Activated CD4-positive, alpha-beta T cell treated with anti-CD3 and anti-CD28 coated beads, Interleukin-2, amount 50 U/mL, for 24 hours (primary cell): Measurements from ENCODE around the gene RC3H1.
"Not testable (repeated sequence)": the region's sequence is repeated elsewhere in the genome, so short reads cannot be mapped to it uniquely, and the experiment has no call there.

Source experiments
- DNase-seq, 2 donors: peaks; one replicate each; pipeline ENCODE4 v3.0.0-alpha.2; 2020; ENCODE audit warnings: low read depth in 1 of 2, low spot score in 1 of 2

RC3H1 gene, protein sequence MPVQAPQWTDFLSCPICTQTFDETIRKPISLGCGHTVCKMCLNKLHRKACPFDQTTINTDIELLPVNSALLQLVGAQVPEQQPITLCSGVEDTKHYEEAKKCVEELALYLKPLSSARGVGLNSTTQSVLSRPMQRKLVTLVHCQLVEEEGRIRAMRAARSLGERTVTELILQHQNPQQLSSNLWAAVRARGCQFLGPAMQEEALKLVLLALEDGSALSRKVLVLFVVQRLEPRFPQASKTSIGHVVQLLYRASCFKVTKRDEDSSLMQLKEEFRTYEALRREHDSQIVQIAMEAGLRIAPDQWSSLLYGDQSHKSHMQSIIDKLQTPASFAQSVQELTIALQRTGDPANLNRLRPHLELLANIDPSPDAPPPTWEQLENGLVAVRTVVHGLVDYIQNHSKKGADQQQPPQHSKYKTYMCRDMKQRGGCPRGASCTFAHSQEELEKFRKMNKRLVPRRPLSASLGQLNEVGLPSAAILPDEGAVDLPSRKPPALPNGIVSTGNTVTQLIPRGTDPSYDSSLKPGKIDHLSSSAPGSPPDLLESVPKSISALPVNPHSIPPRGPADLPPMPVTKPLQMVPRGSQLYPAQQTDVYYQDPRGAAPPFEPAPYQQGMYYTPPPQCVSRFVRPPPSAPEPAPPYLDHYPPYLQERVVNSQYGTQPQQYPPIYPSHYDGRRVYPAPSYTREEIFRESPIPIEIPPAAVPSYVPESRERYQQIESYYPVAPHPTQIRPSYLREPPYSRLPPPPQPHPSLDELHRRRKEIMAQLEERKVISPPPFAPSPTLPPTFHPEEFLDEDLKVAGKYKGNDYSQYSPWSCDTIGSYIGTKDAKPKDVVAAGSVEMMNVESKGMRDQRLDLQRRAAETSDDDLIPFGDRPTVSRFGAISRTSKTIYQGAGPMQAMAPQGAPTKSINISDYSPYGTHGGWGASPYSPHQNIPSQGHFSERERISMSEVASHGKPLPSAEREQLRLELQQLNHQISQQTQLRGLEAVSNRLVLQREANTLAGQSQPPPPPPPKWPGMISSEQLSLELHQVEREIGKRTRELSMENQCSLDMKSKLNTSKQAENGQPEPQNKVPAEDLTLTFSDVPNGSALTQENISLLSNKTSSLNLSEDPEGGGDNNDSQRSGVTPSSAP

GRCh38 chr1:174022080-174022975 lies at the start of gene RC3H1:
Gene RC3H1, minus strand, starts transcription at chr1:174022357. Its CDS starts 29,372 bp downstream, at chr1:173992985.
- peak; percentile 77 to 81 for DNase-seq

- DNase-seq = no peak
Measured at GRCh38 chr1:174070614-174071013, 48.5 kb upstream of the RC3H1 start.

GRCh38 chr1:174068000-174068399 lies 45.8 kb upstream of the RC3H1 start:
- no peak for DNase-seq

DNA sequence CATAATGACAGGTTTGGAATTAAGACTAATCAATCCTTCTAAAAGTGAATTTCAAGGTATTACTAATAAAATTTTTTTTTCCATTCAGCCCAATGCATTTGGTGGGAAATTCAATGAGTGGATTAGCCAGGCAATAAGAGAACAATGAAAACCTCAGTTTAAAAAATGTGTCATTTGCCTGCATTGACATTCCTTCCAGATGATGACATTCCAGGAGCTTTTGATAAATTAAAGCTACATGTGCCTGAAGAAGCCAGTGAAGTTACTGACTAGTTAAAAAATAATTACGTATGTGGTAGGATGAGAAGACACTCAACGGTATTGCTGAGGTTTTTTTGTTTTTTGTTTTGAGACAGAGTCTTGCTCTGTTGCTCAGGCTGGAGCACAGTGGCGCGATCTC lies 37.9 kb upstream of the RC3H1 start:
- DNase-seq = no peak

- no peak for DNase-seq
Measured at GRCh38 chr1:174058624-174059023, 36.5 kb upstream of the RC3H1 start.

DNA sequence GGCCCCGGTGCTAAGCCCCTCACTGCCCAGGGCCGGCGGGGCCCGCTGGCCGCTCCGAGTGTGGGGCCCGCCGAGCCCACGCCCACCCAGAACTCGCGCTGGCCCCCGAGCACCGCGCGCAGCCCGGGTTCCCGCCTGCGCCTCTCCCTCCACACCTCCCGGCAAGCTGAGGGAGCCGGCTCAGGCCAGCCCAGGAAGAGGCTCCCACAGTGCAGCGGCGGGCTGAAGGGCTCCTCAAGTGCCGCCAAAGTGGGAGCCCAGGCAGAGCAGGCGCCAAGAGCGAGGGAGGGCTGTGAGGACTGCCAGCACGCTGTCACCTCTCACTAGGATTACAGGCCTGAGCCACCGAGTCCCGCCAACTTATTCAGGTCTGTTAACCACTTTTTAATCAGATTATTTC lies 34.5 kb upstream of the RC3H1 start:
- not testable (repeated sequence) for DNase-seq

- DNase-seq = not testable (repeated sequence)
Measured at GRCh38 chr1:174055797-174056196, 33.6 kb upstream of the RC3H1 start.

DNA sequence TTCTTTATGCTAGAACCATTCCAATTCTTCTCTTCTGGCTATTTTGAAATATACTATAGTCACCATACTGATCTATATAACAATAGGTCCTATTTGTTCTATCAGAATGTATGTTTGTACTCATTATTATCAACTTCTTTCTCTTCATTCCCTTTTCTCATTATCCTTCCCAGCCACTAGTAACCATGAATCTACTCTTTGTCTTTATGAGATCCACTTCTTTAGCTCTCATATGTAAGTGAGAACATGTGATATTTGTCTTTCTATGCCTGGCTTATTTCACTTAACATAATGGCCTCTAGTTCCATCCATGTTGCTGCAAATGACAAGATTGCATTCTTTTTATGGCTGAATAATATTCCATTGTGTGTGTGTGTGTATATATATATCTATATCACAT lies 31.7 kb upstream of the RC3H1 start:
- no peak for DNase-seq

GRCh38 chr1:174052621-174053020 lies 30.5 kb upstream of the RC3H1 start:
- no peak for DNase-seq

GRCh38 chr1:174051956-174052355 lies 29.8 kb upstream of the RC3H1 start:
- DNase-seq = no peak

DNA sequence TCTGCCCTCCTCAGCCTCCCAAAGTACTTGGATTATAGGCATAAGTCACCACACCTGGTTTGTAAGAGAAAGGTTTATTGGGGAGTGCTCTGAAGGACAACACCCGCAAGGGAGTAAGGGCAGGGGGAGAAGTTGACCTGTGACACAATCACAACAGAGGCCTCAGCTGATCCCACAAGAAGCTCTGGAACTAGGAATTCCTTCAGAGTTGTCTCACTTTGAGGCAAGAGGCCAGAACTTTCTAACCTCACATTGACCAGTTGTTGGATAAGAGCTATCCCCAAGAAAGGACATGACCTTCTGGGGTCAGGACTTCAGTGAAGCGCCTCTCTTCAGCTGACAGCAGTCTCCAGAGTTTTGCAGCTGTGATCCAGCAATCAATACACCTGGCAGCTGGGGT lies 27.4 kb upstream of the RC3H1 start:
- DNase-seq = no peak

GRCh38 chr1:174044418-174045222 lies 22.5 kb upstream of the RC3H1 start:
- DNase-seq = no peak

DNA sequence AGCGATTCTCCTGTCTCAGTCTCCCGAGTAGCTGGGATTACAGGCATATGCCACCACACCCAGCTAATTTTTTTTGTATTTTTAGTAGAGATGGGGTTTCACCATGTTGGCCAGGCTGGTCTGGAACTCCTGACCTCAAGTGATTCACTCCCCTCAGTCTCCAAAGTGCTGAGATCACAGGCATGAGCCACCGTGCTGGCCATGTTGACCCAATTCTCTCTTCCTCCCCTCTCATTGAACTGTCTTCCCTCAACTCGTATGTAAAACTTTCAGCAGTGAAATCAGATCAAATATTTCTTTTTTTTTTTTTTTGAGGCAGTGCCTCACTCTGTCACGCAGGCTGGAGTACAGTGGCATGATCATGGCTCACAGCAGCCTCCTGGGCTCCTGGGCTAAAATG lies 20.4 kb upstream of the RC3H1 start:
- DNase-seq = not testable (repeated sequence)

GRCh38 chr1:174041369-174041768 lies 19.2 kb upstream of the RC3H1 start:
- no peak for DNase-seq

DNA sequence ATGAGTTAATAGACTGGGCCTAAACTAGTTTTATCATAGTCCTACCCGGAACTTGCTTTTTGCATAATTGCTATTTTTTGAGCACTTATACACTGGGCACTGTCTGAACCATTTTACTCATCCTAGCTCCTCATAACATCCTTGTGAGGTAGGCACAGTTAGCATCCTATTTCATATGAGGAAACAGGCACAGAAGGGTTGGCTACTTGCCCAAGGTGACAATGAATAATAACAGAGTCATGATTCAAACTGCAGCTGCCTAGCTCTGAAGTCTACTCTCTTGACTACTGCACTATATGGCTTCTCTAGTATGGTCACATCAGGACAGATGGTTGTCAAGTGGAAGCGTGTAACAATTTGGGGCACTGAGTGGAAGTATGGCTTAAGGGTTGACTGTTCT lies 18.2 kb upstream of the RC3H1 start:
- DNase-seq = no peak

GRCh38 chr1:174039027-174039426 lies 16.9 kb upstream of the RC3H1 start:
- no peak for DNase-seq

- no peak for DNase-seq
Measured at GRCh38 chr1:174036798-174037197, 14.6 kb upstream of the RC3H1 start.

DNA sequence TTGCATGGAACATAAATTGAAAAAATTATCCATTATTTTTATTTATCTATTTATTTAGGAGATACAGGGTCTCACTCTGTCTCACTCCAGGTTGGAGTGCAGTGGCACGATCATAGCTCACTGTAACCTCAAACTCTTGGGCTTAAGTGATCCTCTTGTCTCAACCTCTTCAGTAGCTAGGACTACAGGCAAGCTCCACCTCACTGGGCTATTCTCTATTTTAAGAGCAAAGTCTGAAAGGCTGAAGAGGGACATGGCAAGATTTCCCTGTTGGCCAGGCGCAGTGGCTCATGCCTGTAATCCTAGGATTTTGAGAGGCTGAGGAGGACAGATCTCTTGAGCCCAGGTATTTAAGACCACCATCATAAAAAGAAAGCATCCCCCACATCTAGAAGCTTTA lies 14.0 kb upstream of the RC3H1 start:
- no peak for DNase-seq

DNA sequence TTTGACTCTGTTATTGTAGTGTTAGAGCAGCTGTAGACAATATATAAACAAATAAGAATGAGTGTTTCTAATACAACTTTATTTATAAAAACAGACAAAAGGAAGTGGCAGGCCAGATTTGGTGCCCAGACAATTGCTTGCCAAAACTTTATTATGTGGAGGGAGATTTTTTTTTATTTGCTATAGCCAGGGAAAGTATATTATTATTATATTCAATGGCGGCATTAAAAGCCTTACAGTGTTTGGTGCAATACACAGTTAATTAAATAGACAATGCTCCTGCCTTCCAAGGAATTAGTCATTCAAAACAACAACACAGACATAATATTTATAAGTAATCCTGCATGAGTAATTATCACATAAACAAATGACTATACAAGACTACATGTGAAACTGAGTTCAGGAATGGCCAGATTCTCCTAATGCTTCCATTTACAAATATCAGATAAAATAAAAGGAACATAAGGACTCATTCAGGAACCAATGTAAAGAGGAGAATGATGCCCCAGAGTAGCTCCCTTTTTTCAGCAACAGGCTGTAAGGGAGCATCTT lies 10.6 kb upstream of the RC3H1 start:
- DNase-seq = no peak

DNA sequence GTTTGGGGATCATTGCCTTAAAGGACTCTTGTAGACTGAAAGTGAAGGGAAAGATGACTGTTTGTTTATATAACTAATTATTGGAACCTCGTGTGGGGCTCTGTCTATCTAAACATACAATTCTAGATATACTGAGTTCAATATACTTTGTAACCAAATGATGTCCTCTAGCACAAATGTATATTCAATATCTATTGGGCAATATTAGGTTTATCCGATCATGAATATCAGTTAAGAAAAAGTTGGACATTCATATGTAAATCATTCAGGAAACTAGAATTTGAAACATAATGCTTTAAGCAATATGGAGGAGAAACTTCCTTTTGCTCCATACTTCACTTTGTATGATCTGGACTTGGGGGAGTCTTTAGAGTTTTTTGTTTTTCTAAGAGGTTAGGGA lies 8.9 kb upstream of the RC3H1 start:
- DNase-seq = no peak
